ENCODE results near the gene TM9SF4. TPM values are rescaled to one million over a fixed set of nuclear protein-coding genes. Genes with fewer than 3 reads are reported as not detected.
A peak's percentile ranks its signal among the peaks of the same experiment; 100 is the strongest.

TM9SF4 gene
- polyA plus RNA-seq, 3 donors, result 49.7 to 78.5 (median 78.3) TPM

GRCh38 chr20:32068174-32068573 lies 41.3 kb upstream of the TM9SF4 start:
- peaks cover 72% of the 10 kb centered on the region for H3K4me1 Mint-ChIP-seq
- peak overlapping the region; percentile 58 for H3K9ac ChIP-seq (ENCODE audit: insufficient read depth, low read length, poor library complexity, severe bottlenecking)
- peak overlapping the region; percentile 97 to 100 (median 99) for H3K27ac Mint-ChIP-seq
- no peak for DNase-seq
- H3K9me3 Mint-ChIP-seq, result peaks cover 0 to 2% (median 0%) of the 10 kb centered on the region in 7 donors
- H3K4me2 ChIP-seq (replicated peaks; ENCODE audit: extremely low read depth, low read length, poor library complexity, severe bottlenecking), result no peak overlapping the region
- no peak for TF ChIP-seq CTCF (IDR thresholded peaks at IDR 0.05)
- H3K4me3 ChIP-seq (replicated peaks in 1 of 3; ENCODE audit: low read depth in 2 of 3, low read length in 3 of 3), result no peak overlapping the region
- no peak overlapping the region for H3K4me3 Mint-ChIP-seq
- no peaks in the 10 kb centered on the region for H3K27me3 ChIP-seq (ENCODE audit: control insufficient read depth in 2 of 2, insufficient read depth in 2 of 2, low read length in 2 of 2)
- intact Hi-C loops (cut with micrococcal nuclease), result loop anchor here in 1 of 2 donors (5.0 kb wide), 1 partner anchor 36 kb away; no protein-coding TSS in a partner anchor
- H3K36me3 ChIP-seq (replicated peaks in 1 of 2; ENCODE audit: control insufficient read depth in 1 of 2, insufficient read depth in 2 of 2, low read length in 2 of 2), result peaks cover 43 to 48% of the 10 kb centered on the region in 2 donors
- H3K79me2 ChIP-seq (ENCODE audit: insufficient read depth, low read length), result peaks cover 93% of the 10 kb centered on the region
- H3K9me3 ChIP-seq (replicated peaks in 1 of 2; ENCODE audit: control insufficient read depth in 1 of 2, insufficient read depth in 1 of 2, low read length in 2 of 2), result no peaks in the 10 kb centered on the region
- peaks cover 86% of the 10 kb centered on the region in 2 donors for H3K4me1 ChIP-seq (ENCODE audit: control insufficient read depth in 1 of 2, insufficient read depth in 2 of 2, low read length in 2 of 2)
- peaks cover 64 to 86% of the 10 kb centered on the region in 2 donors for H3K36me3 Mint-ChIP-seq
- H3K27me3 Mint-ChIP-seq (ENCODE audit: low read depth in 3 of 3), result peaks cover 0 to 4% (median 0%) of the 10 kb centered on the region in 3 donors
- no peak overlapping the region for H2AFZ ChIP-seq (ENCODE audit: insufficient read depth, low read depth, low read length, poor library complexity, severe bottlenecking)
- H4K20me1 ChIP-seq (ENCODE audit: insufficient read depth, low read length), result peaks cover 24% of the 10 kb centered on the region
- no CpG with 5 or more reads among the region's 2 CpGs for WGBS (ENCODE audit: insufficient coverage)
- H3K27ac ChIP-seq (ENCODE audit: low read depth in 1 of 2, low read length in 2 of 2), result peak overlapping the region; percentile 97

- no peaks in the 10 kb centered on the region for H3K27me3 ChIP-seq (ENCODE audit: control insufficient read depth in 2 of 2, insufficient read depth in 2 of 2, low read length in 2 of 2)
- Mint-ChIP-seq H3K9me3 (peaks cover 0 to 2% (median 0%) of the 10 kb centered on the region in 7 donors), H3K4me1 (peaks cover 58% of the 10 kb centered on the region), H3K4me3 (peak overlapping the region in 1 of 2 donors; percentile 76), H3K27me3 (ENCODE audit: low read depth in 3 of 3) (peaks cover 0 to 4% (median 0%) of the 10 kb centered on the region in 3 donors), H3K36me3 (peaks cover 75 to 88% of the 10 kb centered on the region in 2 donors), H3K27ac (peak overlapping the region; percentile 97 to 100 (median 99))
- peak overlapping the region in 1 of 3 experiments; percentile 46 for H3K4me3 ChIP-seq (replicated peaks in 1 of 3; ENCODE audit: low read depth in 2 of 3, low read length in 3 of 3)
- DNase-seq, result peak in 1 of 3 donors; percentile 20
- peak overlapping the region; percentile 97 for H3K27ac ChIP-seq (ENCODE audit: low read depth in 1 of 2, low read length in 2 of 2)
- H2AFZ ChIP-seq (ENCODE audit: insufficient read depth, low read depth, low read length, poor library complexity, severe bottlenecking), result no peak overlapping the region
- no peak for TF ChIP-seq CTCF (IDR thresholded peaks at IDR 0.05)
- no peaks in the 10 kb centered on the region for H3K9me3 ChIP-seq (replicated peaks in 1 of 2; ENCODE audit: control insufficient read depth in 1 of 2, insufficient read depth in 1 of 2, low read length in 2 of 2)
- H3K36me3 ChIP-seq (replicated peaks in 1 of 2; ENCODE audit: control insufficient read depth in 1 of 2, insufficient read depth in 2 of 2, low read length in 2 of 2), result peaks cover 56 to 57% of the 10 kb centered on the region in 2 donors
- peaks cover 93% of the 10 kb centered on the region for H3K79me2 ChIP-seq (ENCODE audit: insufficient read depth, low read length)
- intact Hi-C loops (cut with micrococcal nuclease), result loop anchor here (5.0 kb wide), 2 partner anchors 32 to 37 kb away; no protein-coding TSS in a partner anchor
- H3K9ac ChIP-seq (ENCODE audit: insufficient read depth, low read length, poor library complexity, severe bottlenecking), result peak overlapping the region; percentile 66
- peak overlapping the region; percentile 52 for H3K4me2 ChIP-seq (replicated peaks; ENCODE audit: extremely low read depth, low read length, poor library complexity, severe bottlenecking)
- peaks cover 70 to 78% of the 10 kb centered on the region in 2 donors for H3K4me1 ChIP-seq (ENCODE audit: control insufficient read depth in 1 of 2, insufficient read depth in 2 of 2, low read length in 2 of 2)
- peaks cover 34% of the 10 kb centered on the region for H4K20me1 ChIP-seq (ENCODE audit: insufficient read depth, low read length)
Measured at GRCh38 chr20:32069711-32070110, 39.8 kb upstream of the TM9SF4 start.
